Thoracic aorta (tissue), 2 donors: Measurements from ENCODE around the gene CNTNAP2. TPM values are rescaled to one million over a fixed set of nuclear protein-coding genes. Genes with fewer than 3 reads are reported as not detected.

Experiments
- ATAC-seq: fragments of 150-250 bp; one replicate; pipeline ENCODE4 v1.8.0; 2017; ENCODE audit warnings: low read depth; ENCODE audit not compliant: insufficient number of reproducible peaks, low FRiP score
- DNase-seq: peaks from one replicate; pipeline ENCODE4 v3.0.0-alpha.2; 2020; ENCODE audit warnings: low spot score
- H3K27ac ChIP-seq, 2 donors: fragments of 200-600 bp; sonication (generic); 1 replicate in 1 of 2; 2 replicates in 1 of 2; pipeline ENCODE4 v1.5.1; 2016; ENCODE audit warnings: mild to moderate bottlenecking in 2 of 2, moderate library complexity in 2 of 2
- H3K27me3 ChIP-seq: fragments of 200-600 bp; sonication (generic); replicated peaks from 2 replicates; pipeline ENCODE4 v1.6.0; 2016; ENCODE audit warnings: mild to moderate bottlenecking; ENCODE audit not compliant: insufficient read depth
- H3K36me3 ChIP-seq: fragments of 200-600 bp; sonication (generic); one replicate; pipeline ENCODE4 v1.5.1; 2016
- H3K4me1 ChIP-seq, 2 donors: fragments of 200-600 bp; sonication (generic); 1 replicate in 1 of 2; 2 replicates in 1 of 2; pipeline versions ENCODE4 v1.5.1 to v1.6.0; 2016; ENCODE audit warnings: low read depth in 2 of 2, mild to moderate bottlenecking in 1 of 2; ENCODE audit not compliant: control insufficient read depth in 1 of 2
- H3K4me3 ChIP-seq: fragments of 200-600 bp; sonication (generic); 2 replicates; pipeline ENCODE4 v1.5.1; 2016; ENCODE audit warnings: mild to moderate bottlenecking
- H3K9me3 ChIP-seq: fragments of 200-600 bp; sonication (generic); 2 replicates; pipeline ENCODE4 v1.5.1; 2016
- total RNA-seq, 2 donors: library from RNA; depleted of rRNA; stranded (reverse); fragments of >200 nt; gene quantifications; one replicate each; pipeline versions ENCODE4 v1.1.0 to v1.2.3, GENCODE V29; 2016
- TF ChIP-seq, protein P1 (sequence below): fragments of 200-600 bp; sonication (generic); IDR thresholded peaks from one replicate; pipeline ENCODE4 v1.5.1; 2019; ENCODE audit warnings: antibody characterized with exemption

The CNTNAP2 gene
- total RNA-seq, 2 donors from 2014 or later, result not detected

DNA sequence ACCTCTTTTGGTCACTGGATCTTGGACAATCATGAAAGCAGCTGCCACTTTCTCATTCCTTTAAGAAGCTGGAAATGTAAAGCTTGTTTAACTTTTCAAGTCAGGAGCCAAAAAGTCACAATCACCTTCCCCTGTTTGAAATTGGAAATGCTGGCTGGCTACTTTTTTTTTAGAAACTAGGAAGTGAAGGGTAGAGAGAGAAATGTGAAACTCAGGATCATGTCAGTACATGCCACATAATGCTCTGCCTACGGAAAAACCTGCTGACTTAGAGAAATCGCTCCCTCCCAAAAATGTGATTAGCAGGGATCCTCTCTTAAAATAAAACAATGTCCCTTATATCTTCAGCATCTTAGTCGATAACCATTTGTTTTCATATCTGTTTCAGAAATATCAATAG is 2285.6 kb downstream of the CNTNAP2 start:
- ATAC-seq, result no peak
- Histone ChIP-seq H3K36me3 (no peaks in the 10 kb centered on the region), H3K9me3 (no peaks in the 10 kb centered on the region), H3K4me3 (no peak overlapping the region), H3K27ac (no peak overlapping the region), H3K4me1 (no peaks in the 10 kb centered on the region), H3K27me3 (no peaks in the 10 kb centered on the region)
- no peak for DNase-seq
- TF ChIP-seq, protein P1, sequence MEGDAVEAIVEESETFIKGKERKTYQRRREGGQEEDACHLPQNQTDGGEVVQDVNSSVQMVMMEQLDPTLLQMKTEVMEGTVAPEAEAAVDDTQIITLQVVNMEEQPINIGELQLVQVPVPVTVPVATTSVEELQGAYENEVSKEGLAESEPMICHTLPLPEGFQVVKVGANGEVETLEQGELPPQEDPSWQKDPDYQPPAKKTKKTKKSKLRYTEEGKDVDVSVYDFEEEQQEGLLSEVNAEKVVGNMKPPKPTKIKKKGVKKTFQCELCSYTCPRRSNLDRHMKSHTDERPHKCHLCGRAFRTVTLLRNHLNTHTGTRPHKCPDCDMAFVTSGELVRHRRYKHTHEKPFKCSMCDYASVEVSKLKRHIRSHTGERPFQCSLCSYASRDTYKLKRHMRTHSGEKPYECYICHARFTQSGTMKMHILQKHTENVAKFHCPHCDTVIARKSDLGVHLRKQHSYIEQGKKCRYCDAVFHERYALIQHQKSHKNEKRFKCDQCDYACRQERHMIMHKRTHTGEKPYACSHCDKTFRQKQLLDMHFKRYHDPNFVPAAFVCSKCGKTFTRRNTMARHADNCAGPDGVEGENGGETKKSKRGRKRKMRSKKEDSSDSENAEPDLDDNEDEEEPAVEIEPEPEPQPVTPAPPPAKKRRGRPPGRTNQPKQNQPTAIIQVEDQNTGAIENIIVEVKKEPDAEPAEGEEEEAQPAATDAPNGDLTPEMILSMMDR, result no peak

DNA sequence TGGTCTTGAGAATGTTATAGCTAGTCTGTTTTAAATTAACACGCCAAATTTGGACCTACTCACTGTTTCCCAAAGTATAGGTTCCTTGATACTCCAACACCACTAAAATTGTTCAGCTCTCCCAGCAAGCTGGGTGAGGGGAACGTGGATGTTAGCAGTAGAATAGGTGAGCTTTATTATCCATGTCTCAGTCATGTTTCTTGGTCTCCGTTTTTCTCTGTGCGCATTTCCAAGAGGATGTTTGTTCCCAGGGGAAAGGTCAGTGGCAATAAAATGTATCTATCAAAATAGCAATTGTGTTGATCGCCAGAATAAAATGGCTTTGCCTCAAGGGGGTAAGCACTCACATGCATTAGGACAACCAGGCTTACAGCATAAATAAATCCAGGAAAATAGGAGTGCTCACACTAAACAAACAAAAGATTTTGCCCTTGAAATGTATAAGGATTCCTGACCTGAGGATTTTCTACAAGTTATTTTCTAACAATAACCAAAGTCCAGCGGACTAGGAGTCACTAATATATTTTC is 2286.9 kb downstream of the CNTNAP2 start:
- Histone ChIP-seq H3K9me3 (no peaks in the 10 kb centered on the region), H3K27me3 (no peaks in the 10 kb centered on the region), H3K4me1 (no peaks in the 10 kb centered on the region), H3K4me3 (no peak overlapping the region), H3K27ac (no peak overlapping the region), H3K36me3 (no peaks in the 10 kb centered on the region)
- TF ChIP-seq, protein P1, result no peak
- ATAC-seq (no peak), DNase-seq (no peak)

DNA sequence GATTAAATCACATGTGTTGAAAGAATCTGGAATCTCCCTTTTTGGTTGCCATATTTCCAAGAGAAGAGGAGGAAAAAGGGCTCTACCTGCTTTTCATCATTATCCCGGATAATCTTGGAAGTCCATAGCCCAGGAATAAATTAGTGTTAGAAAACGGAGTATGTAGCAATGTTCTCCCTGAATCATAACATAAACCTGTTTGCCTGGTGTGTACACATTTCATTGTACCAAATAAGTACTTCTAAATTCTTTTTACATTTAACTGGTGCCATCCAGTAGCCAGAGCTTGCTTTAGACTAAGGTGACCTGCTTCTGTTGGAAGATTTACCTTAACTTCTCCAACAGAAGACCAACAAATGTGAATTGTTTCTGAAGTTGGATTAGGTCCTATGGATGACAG is 2291.7 kb downstream of the CNTNAP2 start:
- DNase-seq (no peak), ATAC-seq (no peak)
- no peak overlapping the region for H3K4me3 ChIP-seq
- no peaks in the 10 kb centered on the region for H3K4me1 ChIP-seq
- TF ChIP-seq, protein P1, result no peak
- no peaks in the 10 kb centered on the region for H3K36me3 ChIP-seq
- H3K9me3 ChIP-seq, result no peaks in the 10 kb centered on the region
- no peaks in the 10 kb centered on the region for H3K27me3 ChIP-seq
- H3K27ac ChIP-seq, result no peak overlapping the region

DNA sequence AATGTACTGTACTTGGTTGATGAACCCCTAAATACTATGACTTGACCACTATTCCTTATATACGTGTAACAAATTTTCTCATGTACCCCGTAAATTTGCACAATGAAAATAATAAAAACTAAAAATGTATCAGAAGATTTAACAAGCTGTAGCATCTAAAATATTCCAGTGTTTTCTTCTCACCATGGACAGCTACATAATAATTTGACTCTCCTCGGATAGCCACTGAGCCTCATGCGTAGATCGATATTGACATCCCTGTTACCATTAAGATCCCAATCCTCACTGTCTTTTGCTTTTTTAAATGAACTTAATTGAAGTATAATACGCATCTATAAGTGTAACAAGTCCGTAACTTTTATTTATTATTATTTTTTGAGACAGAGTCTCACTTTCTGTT is 2294.3 kb downstream of the CNTNAP2 start:
- TF ChIP-seq, protein P1, result no peak
- H3K4me1 ChIP-seq, result no peaks in the 10 kb centered on the region
- H3K27me3 ChIP-seq, result no peaks in the 10 kb centered on the region
- no peak overlapping the region for H3K27ac ChIP-seq
- H3K36me3 ChIP-seq, result no peaks in the 10 kb centered on the region
- no peaks in the 10 kb centered on the region for H3K9me3 ChIP-seq
- no peak for ATAC-seq
- no peak overlapping the region for H3K4me3 ChIP-seq
- no peak for DNase-seq

DNA sequence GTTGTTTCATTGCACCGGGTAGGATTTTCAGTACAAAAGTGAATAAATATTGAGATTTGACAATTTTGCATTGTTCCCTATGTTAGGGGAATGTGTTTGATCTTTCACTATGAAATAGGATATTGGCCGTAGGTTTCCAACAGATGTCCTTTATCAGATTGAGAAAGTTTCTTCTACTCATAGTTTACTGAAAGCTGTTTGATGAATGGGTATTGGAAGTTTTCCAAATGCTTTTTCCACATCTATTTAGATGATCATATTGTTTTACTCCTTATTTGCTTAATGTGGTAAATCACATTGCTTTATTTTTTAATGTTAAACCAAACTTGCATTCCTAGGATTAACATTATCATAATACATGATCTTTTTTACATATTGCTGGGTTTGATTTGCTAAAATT is 2296.1 kb downstream of the CNTNAP2 start:
- DNase-seq (no peak), ATAC-seq (no peak)
- Histone ChIP-seq H3K27me3 (no peaks in the 10 kb centered on the region), H3K27ac (no peak overlapping the region), H3K9me3 (no peaks in the 10 kb centered on the region), H3K36me3 (no peaks in the 10 kb centered on the region), H3K4me1 (no peaks in the 10 kb centered on the region), H3K4me3 (no peak overlapping the region)
- TF ChIP-seq, protein P1, result no peak
